ENCODE data around the gene PRSS1.

DNA sequence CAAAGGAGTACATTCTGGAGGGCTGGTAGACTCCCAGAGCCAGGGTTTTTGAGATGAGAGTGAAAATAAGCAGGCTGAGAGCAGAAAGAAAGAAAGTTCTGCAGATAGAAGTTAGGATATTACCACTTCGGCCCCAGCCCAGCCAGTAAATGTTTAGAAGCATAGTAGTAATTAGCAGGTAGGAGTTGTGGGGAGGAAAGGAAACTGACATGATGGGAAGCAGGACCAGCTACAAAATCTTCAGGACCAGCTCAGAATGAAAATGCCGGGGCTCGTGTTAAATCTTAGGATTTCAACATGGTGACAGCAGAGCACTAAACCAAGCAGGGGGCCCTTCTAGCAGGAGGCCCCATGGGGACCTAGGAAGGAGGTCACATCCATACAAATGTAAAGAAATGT is 50.2 kb downstream of the PRSS1 start:
- TF ChIP-seq POLR2A (IDR thresholded peaks at IDR 0.05): no peak
- TF ChIP-seq, protein P1, sequence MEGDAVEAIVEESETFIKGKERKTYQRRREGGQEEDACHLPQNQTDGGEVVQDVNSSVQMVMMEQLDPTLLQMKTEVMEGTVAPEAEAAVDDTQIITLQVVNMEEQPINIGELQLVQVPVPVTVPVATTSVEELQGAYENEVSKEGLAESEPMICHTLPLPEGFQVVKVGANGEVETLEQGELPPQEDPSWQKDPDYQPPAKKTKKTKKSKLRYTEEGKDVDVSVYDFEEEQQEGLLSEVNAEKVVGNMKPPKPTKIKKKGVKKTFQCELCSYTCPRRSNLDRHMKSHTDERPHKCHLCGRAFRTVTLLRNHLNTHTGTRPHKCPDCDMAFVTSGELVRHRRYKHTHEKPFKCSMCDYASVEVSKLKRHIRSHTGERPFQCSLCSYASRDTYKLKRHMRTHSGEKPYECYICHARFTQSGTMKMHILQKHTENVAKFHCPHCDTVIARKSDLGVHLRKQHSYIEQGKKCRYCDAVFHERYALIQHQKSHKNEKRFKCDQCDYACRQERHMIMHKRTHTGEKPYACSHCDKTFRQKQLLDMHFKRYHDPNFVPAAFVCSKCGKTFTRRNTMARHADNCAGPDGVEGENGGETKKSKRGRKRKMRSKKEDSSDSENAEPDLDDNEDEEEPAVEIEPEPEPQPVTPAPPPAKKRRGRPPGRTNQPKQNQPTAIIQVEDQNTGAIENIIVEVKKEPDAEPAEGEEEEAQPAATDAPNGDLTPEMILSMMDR (IDR thresholded peaks at IDR 0.05): no peak

Data from breast epithelium (tissue), 3 donors.